ENCODE results near the gene SERAC1.

Gene SERAC1

GRCh38 chr6:158064725-158065251 lies 103.3 kb downstream of the SERAC1 start:
- Histone ChIP-seq H3K9me3 (ENCODE audit: low read length) (peaks cover 4% of the 10 kb centered on the region), H3K4me3 (ENCODE audit: low read length) (no peak overlapping the region), H3K27me3 (ENCODE audit: insufficient read depth, low read length) (no peaks in the 10 kb centered on the region), H2AFZ (ENCODE audit: low read depth, low read length) (no peak overlapping the region), H3K4me1 (ENCODE audit: insufficient read depth, low read length) (peaks cover 3% of the 10 kb centered on the region), H3K36me3 (ENCODE audit: insufficient read depth, low read length) (peaks cover 5% of the 10 kb centered on the region)

DNA sequence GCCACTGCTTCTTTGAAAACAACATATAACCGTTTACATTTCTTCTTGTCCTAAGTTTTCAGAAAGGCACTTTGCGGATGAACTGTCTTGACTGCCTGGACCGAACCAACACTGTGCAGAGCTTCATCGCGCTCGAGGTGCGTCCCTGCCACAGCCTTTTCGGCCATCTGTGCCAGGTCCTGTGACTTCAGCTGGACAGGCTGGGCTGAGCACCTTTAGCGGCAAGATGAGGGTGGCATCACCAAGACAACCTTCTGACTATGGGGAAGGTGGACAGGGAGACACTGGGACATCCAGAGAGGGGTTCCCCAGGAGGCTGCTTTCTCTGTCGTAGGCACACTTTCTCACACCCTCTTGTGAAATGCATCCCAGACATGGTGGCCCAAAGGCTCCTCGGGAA lies 104.3 kb downstream of the SERAC1 start:
- Histone ChIP-seq H3K4me1 (ENCODE audit: insufficient read depth, low read length) (peaks cover 3% of the 10 kb centered on the region), H3K4me3 (ENCODE audit: low read length) (no peak overlapping the region), H3K27me3 (ENCODE audit: insufficient read depth, low read length) (no peaks in the 10 kb centered on the region), H3K36me3 (ENCODE audit: insufficient read depth, low read length) (peaks cover 5% of the 10 kb centered on the region), H2AFZ (ENCODE audit: low read depth, low read length) (no peak overlapping the region), H3K9me3 (ENCODE audit: low read length) (peaks cover 4% of the 10 kb centered on the region)

GRCh38 chr6:158061709-158062461 lies 106.2 kb downstream of the SERAC1 start:
- H3K27me3 ChIP-seq (ENCODE audit: insufficient read depth, low read length), result no peaks in the 10 kb centered on the region
- no peaks in the 10 kb centered on the region for H3K4me1 ChIP-seq (ENCODE audit: insufficient read depth, low read length)
- peaks cover 4% of the 10 kb centered on the region for H3K9me3 ChIP-seq (ENCODE audit: low read length)
- H3K36me3 ChIP-seq (ENCODE audit: insufficient read depth, low read length), result peaks cover 5% of the 10 kb centered on the region
- H3K4me3 ChIP-seq (ENCODE audit: low read length), result no peak overlapping the region
- no peak overlapping the region for H2AFZ ChIP-seq (ENCODE audit: low read depth, low read length)

DNA sequence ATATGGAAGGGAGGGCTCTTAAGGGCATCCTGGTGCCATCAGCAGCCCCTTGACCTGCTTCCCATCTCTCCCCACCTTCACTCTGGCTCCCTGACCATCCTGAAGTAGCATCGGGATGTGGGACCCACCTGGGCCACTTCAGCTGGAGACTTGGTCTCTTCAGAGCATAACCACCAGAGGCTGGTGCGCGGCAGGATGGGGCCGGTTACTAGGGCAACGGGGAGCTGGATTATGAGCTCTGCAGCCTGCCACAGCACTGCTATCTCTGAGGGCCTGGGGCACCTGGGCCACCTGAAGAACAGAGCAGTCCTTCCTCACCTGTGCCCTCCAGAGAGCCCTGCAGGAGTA lies 106.7 kb downstream of the SERAC1 start:
- peaks cover 4% of the 10 kb centered on the region for H3K9me3 ChIP-seq (ENCODE audit: low read length)
- H3K27me3 ChIP-seq (ENCODE audit: insufficient read depth, low read length), result no peaks in the 10 kb centered on the region
- H3K4me3 ChIP-seq (ENCODE audit: low read length), result no peak overlapping the region
- H3K4me1 ChIP-seq (ENCODE audit: insufficient read depth, low read length), result no peaks in the 10 kb centered on the region
- H2AFZ ChIP-seq (ENCODE audit: low read depth, low read length), result no peak overlapping the region
- H3K36me3 ChIP-seq (ENCODE audit: insufficient read depth, low read length), result peaks cover 5% of the 10 kb centered on the region

- H3K9me3 ChIP-seq (ENCODE audit: low read length), result peaks cover 4% of the 10 kb centered on the region
- no peaks in the 10 kb centered on the region for H3K27me3 ChIP-seq (ENCODE audit: insufficient read depth, low read length)
- peaks cover 5% of the 10 kb centered on the region for H3K36me3 ChIP-seq (ENCODE audit: insufficient read depth, low read length)
- no peaks in the 10 kb centered on the region for H3K4me1 ChIP-seq (ENCODE audit: insufficient read depth, low read length)
- H2AFZ ChIP-seq (ENCODE audit: low read depth, low read length), result no peak overlapping the region
- H3K4me3 ChIP-seq (ENCODE audit: low read length), result no peak overlapping the region
These were observed 107.4 kb downstream of the SERAC1 start for GRCh38 chr6:158060455-158061360.
